ENCODE data around the gene SPACA4. TPM values are rescaled to one million over a fixed set of nuclear protein-coding genes. Genes with fewer than 3 reads are reported as not detected.
A peak's percentile ranks its signal among the peaks of the same experiment; 100 is the strongest.

SPACA4 gene
- total RNA-seq, 1 donor from 2014 or later, result not detected

GRCh38 chr19:48595171-48595570 is 11.4 kb upstream of the SPACA4 start:
- ATAC-seq, result no peak
- DNase-seq (ENCODE audit: missing footprints), result no peak
- intact Hi-C loops (cut with DNase I), result no loop called here

- DNase-seq (ENCODE audit: missing footprints) (no peak), ATAC-seq (no peak)
- intact Hi-C loops (cut with DNase I), result no loop called here
These were observed 10.7 kb upstream of the SPACA4 start for GRCh38 chr19:48595833-48596232.

GRCh38 chr19:48596237-48596636 is 10.3 kb upstream of the SPACA4 start:
- ATAC-seq (no peak), DNase-seq (ENCODE audit: missing footprints) (no peak)
- intact Hi-C loops (cut with DNase I), result no loop called here

- intact Hi-C loops (cut with DNase I), result no loop called here
- ATAC-seq, result no peak
These were observed 9.7 kb upstream of the SPACA4 start for GRCh38 chr19:48596679-48597465.

GRCh38 chr19:48598996-48599700 is 7.4 kb upstream of the SPACA4 start:
- intact Hi-C loops (cut with DNase I), result no loop called here
- ATAC-seq (no peak), DNase-seq (ENCODE audit: missing footprints) (no peak)

More at GRCh38 chr19:48596679-48597465, 9.7 kb upstream of the SPACA4 start:
- no peak for DNase-seq (ENCODE audit: missing footprints)

GRCh38 chr19:48600679-48601417 is 5.7 kb upstream of the SPACA4 start:
- no peak for DNase-seq (ENCODE audit: missing footprints)
- intact Hi-C loops (cut with DNase I), result no loop called here
- no peak for ATAC-seq

- peak; percentile 9 for DNase-seq (ENCODE audit: missing footprints)
- no peak for ATAC-seq
- intact Hi-C loops (cut with DNase I), result no loop called here
These were observed 3.5 kb upstream of the SPACA4 start for GRCh38 chr19:48603001-48603400.

GRCh38 chr19:48603449-48603848 is 3.1 kb upstream of the SPACA4 start:
- no peak for ATAC-seq

GRCh38 chr19:48603850-48604249 is 2.7 kb upstream of the SPACA4 start:
- ATAC-seq (no peak), DNase-seq (ENCODE audit: missing footprints) (no peak)
- intact Hi-C loops (cut with DNase I), result no loop called here

More at GRCh38 chr19:48603449-48603848, 3.1 kb upstream of the SPACA4 start:
- peak; percentile 30 for DNase-seq (ENCODE audit: missing footprints)
- intact Hi-C loops (cut with DNase I), result no loop called here

- no peak for ATAC-seq
- no peak for DNase-seq (ENCODE audit: missing footprints)
- intact Hi-C loops (cut with DNase I), result no loop called here
These were observed 815 bp downstream of the SPACA4 start for GRCh38 chr19:48607359-48607755.

GRCh38 chr19:48608798-48609263 is 2.3 kb downstream of the SPACA4 start:
- ATAC-seq, result peak; percentile 64
- DNase-seq (ENCODE audit: missing footprints), result no peak

GRCh38 chr19:48609571-48610108 is 3.1 kb downstream of the SPACA4 start:
- no peak for DNase-seq (ENCODE audit: missing footprints)
- intact Hi-C loops (cut with DNase I), result no loop called here
- no peak for ATAC-seq

More at GRCh38 chr19:48608798-48609263, 2.3 kb downstream of the SPACA4 start:
- intact Hi-C loops (cut with DNase I), result no loop called here

GRCh38 chr19:48611872-48612271 is 5.3 kb downstream of the SPACA4 start:
- DNase-seq (ENCODE audit: missing footprints) (no peak), ATAC-seq (no peak)
- intact Hi-C loops (cut with DNase I), result no loop called here

GRCh38 chr19:48613024-48613851 is 6.7 kb downstream of the SPACA4 start:
- ATAC-seq (no peak), DNase-seq (ENCODE audit: missing footprints) (no peak)
- intact Hi-C loops (cut with DNase I), result no loop called here

- DNase-seq (ENCODE audit: missing footprints) (no peak), ATAC-seq (no peak)
- intact Hi-C loops (cut with DNase I), result no loop called here
These were observed 7.4 kb downstream of the SPACA4 start for GRCh38 chr19:48613852-48614435.

- intact Hi-C loops (cut with DNase I), result no loop called here
- ATAC-seq (no peak), DNase-seq (ENCODE audit: missing footprints) (no peak)
These were observed 8.1 kb downstream of the SPACA4 start, which contains the start of gene FAM83E for GRCh38 chr19:48614436-48615230. Gene FAM83E (minus strand): TSS chr19:48615076. CDS start chr19:48613372, 1,704 bp downstream.

Data from Right ventricle myocardium inferior (tissue), 1 donor.